Measurements from ENCODE around the gene EPS8L1. TPM values are rescaled to one million over a fixed set of nuclear protein-coding genes. Genes with fewer than 3 reads are reported as not detected.

Gene EPS8L1
- total and polyA plus RNA-seq, 3 donors from 2014 or later, result 3.4 to 13.3 (median 3.6) TPM

GRCh38 chr19:55083004-55083850 lies 7.6 kb downstream of the EPS8L1 start:
- intact Hi-C loops (cut with DNase I; ENCODE audit: low total_unique reads), result no loop called here
- 34 to 52% methylated on average over 18 to 41 of the region's 42 CpGs for WGBS, 2 donors
- no peak for DNase-seq
- no peaks in the 10 kb centered on the region for H3K36me3 ChIP-seq (ENCODE audit: low read depth, missing control alignments)
- peaks cover 23% of the 10 kb centered on the region for H3K4me1 ChIP-seq
- TF ChIP-seq CTCF (IDR thresholded peaks at IDR 0.05), result no peak
- TF ChIP-seq POLR2A (IDR thresholded peaks at IDR 0.05), result no peak
- H3K4me3 ChIP-seq, result no peak overlapping the region
- no peak overlapping the region for H3K27ac ChIP-seq
- no peaks in the 10 kb centered on the region for H3K9me3 ChIP-seq
- H3K27me3 ChIP-seq, result no peaks in the 10 kb centered on the region

GRCh38 chr19:55084416-55084815 lies 8.7 kb downstream of the EPS8L1 start:
- H3K4me1 ChIP-seq, result peaks cover 23% of the 10 kb centered on the region
- WGBS, 2 donors, result 59 to 65% methylated on average over 10 of the region's 10 CpGs
- TF ChIP-seq CTCF (IDR thresholded peaks at IDR 0.05) (no peak), POLR2A (IDR thresholded peaks at IDR 0.05) (no peak)
- no peaks in the 10 kb centered on the region for H3K27me3 ChIP-seq
- H3K36me3 ChIP-seq (ENCODE audit: low read depth, missing control alignments), result no peaks in the 10 kb centered on the region
- H3K4me3 ChIP-seq, result no peak overlapping the region
- no peaks in the 10 kb centered on the region for H3K9me3 ChIP-seq
- intact Hi-C loops (cut with DNase I; ENCODE audit: low total_unique reads), result no loop called here
- no peak overlapping the region for H3K27ac ChIP-seq
- no peak for DNase-seq

GRCh38 chr19:55085923-55086715 lies 10.4 kb downstream of the EPS8L1 start:
- WGBS, 2 donors, result 38 to 43% methylated on average over 12 to 26 of the region's 35 CpGs
- intact Hi-C loops (cut with DNase I; ENCODE audit: low total_unique reads), result no loop called here
- Histone ChIP-seq H3K36me3 (ENCODE audit: low read depth, missing control alignments) (no peaks in the 10 kb centered on the region), H3K27ac (no peak overlapping the region), H3K4me1 (peaks cover 19% of the 10 kb centered on the region), H3K9me3 (no peaks in the 10 kb centered on the region), H3K4me3 (peak overlapping the region; percentile 21 to 48), H3K27me3 (no peaks in the 10 kb centered on the region)
- no peak for DNase-seq
- TF ChIP-seq CTCF (IDR thresholded peaks at IDR 0.05) (no peak), POLR2A (IDR thresholded peaks at IDR 0.05) (no peak)

GRCh38 chr19:55086730-55087541 lies 11.3 kb downstream of the EPS8L1 start:
- H3K4me3 ChIP-seq, result peak overlapping the region; percentile 21 to 48
- peaks cover 17% of the 10 kb centered on the region for H3K4me1 ChIP-seq
- no peaks in the 10 kb centered on the region for H3K27me3 ChIP-seq
- no peaks in the 10 kb centered on the region for H3K36me3 ChIP-seq (ENCODE audit: low read depth, missing control alignments)
- no peaks in the 10 kb centered on the region for H3K9me3 ChIP-seq
- 1 to 2% methylated on average over 10 to 47 of the region's 74 CpGs for WGBS, 2 donors
- peak; percentile 93 for DNase-seq
- H3K27ac ChIP-seq, result no peak overlapping the region
- intact Hi-C loops (cut with DNase I; ENCODE audit: low total_unique reads), result no loop called here
- TF ChIP-seq CTCF (IDR thresholded peaks at IDR 0.05) (no peak), POLR2A (IDR thresholded peaks at IDR 0.05) (no peak)
